Mononuclear cell (primary cell): Measurements from ENCODE around the gene MIDN. TPM values are rescaled to one million over a fixed set of nuclear protein-coding genes. Genes with fewer than 3 reads are reported as not detected.
"Not testable (repeated sequence)": the region's sequence is repeated elsewhere in the genome, so short reads cannot be mapped to it uniquely, and the experiment has no call there.

Experiments used
- H3K27me3 ChIP-seq: 2 replicates; pipeline ENCODE4 v1.6.0; 2011; ENCODE audit warnings: low read length, control low read depth; ENCODE audit not compliant: insufficient read depth
- H3K4me1 ChIP-seq: 2 replicates; pipeline ENCODE4 v1.5.1; 2011; ENCODE audit warnings: mild to moderate bottlenecking, low read length, control low read depth; ENCODE audit not compliant: insufficient read depth
- H3K4me3 ChIP-seq: 2 replicates; pipeline ENCODE4 v1.5.1; 2011; ENCODE audit warnings: mild to moderate bottlenecking, low read length, moderate library complexity
- H3K9me3 ChIP-seq: 2 replicates; pipeline ENCODE4 v1.5.1; 2011; ENCODE audit warnings: low read depth, mild to moderate bottlenecking, control low read depth, low read length
- total RNA-seq: library from RNA; depleted of rRNA; stranded (reverse); fragments of >200 nt; gene quantifications from one replicate; pipeline ENCODE4 v1.2.3, GENCODE V29; 2012

MIDN gene
- total RNA-seq, 1 donor, result 67.0 TPM

GRCh38 chr19:1302533-1303239 lies 54.3 kb downstream of the MIDN start:
- Histone ChIP-seq H3K27me3 (no peaks in the 10 kb centered on the region), H3K9me3 (no peaks in the 10 kb centered on the region), H3K4me3 (no peak overlapping the region), H3K4me1 (no peaks in the 10 kb centered on the region)

GRCh38 chr19:1304197-1304924 lies 56.0 kb downstream of the MIDN start:
- Histone ChIP-seq H3K9me3 (no peaks in the 10 kb centered on the region), H3K4me1 (no peaks in the 10 kb centered on the region), H3K27me3 (no peaks in the 10 kb centered on the region), H3K4me3 (no peak overlapping the region)

- not testable (repeated sequence) for H3K4me3 ChIP-seq, H3K9me3 ChIP-seq, H3K27me3 ChIP-seq, H3K4me1 ChIP-seq
Measured at GRCh38 chr19:1305354-1305753, 57.0 kb downstream of the MIDN start.

- Histone ChIP-seq H3K4me1 (no peaks in the 10 kb centered on the region), H3K9me3 (no peaks in the 10 kb centered on the region), H3K27me3 (no peaks in the 10 kb centered on the region), H3K4me3 (no peak overlapping the region)
Measured at GRCh38 chr19:1307320-1307719, 58.9 kb downstream of the MIDN start.

- no peak overlapping the region for H3K4me3 ChIP-seq
Measured at GRCh38 chr19:1307755-1308303, 59.4 kb downstream of the MIDN start.

GRCh38 chr19:1308718-1309117 lies 60.3 kb downstream of the MIDN start:
- no peak overlapping the region for H3K4me3 ChIP-seq
- H3K9me3 ChIP-seq, result no peaks in the 10 kb centered on the region
- H3K27me3 ChIP-seq, result no peaks in the 10 kb centered on the region
- H3K4me1 ChIP-seq, result no peaks in the 10 kb centered on the region

More at GRCh38 chr19:1307755-1308303, 59.4 kb downstream of the MIDN start:
- H3K27me3 ChIP-seq, result no peaks in the 10 kb centered on the region
- no peaks in the 10 kb centered on the region for H3K4me1 ChIP-seq
- H3K9me3 ChIP-seq, result no peaks in the 10 kb centered on the region

Other genes starting within 250 kb of the MIDN start
- 0.21 TPM for gene GRIN3B, start 248.2 kb upstream of the MIDN start, total RNA-seq
- gene TMEM259, start 227.5 kb upstream of the MIDN start, total RNA-seq, result 83.0 TPM
- gene RNU6-2, start 227.1 kb upstream of the MIDN start, total RNA-seq, result not detected
- 152 TPM for gene CNN2, start 222.0 kb upstream of the MIDN start, total RNA-seq
- gene ABCA7, start 208.5 kb upstream of the MIDN start, total RNA-seq, result 28.2 TPM
- 261 TPM for gene ARHGAP45, start 181.4 kb upstream of the MIDN start, total RNA-seq
- gene POLR2E, start 153.2 kb upstream of the MIDN start, total RNA-seq, result 48.9 TPM
- gene GPX4, start 144.6 kb upstream of the MIDN start, total RNA-seq, result 162 TPM
- 53.8 TPM for gene SBNO2, start 74.3 kb upstream of the MIDN start, total RNA-seq
- gene STK11, start 42.8 kb upstream of the MIDN start, total RNA-seq, result 36.7 TPM
- gene CBARP, start 10.6 kb upstream of the MIDN start, total RNA-seq, result not detected
- 10.4 TPM for gene ATP5F1D, start 6.8 kb upstream of the MIDN start, total RNA-seq
- 455 TPM for gene CIRBP, start 20.7 kb downstream of the MIDN start, total RNA-seq
- 16.3 TPM for gene FAM174C, start 26.9 kb downstream of the MIDN start, total RNA-seq
- not detected for gene EFNA2, start 37.3 kb downstream of the MIDN start, total RNA-seq
- gene NDUFS7, start 135.3 kb downstream of the MIDN start, total RNA-seq, result 21.1 TPM
- gene GAMT, start 153.0 kb downstream of the MIDN start, total RNA-seq, result 6.7 TPM
- 63.0 TPM for gene DAZAP1, start 159.0 kb downstream of the MIDN start, total RNA-seq
- gene RPS15, start 189.8 kb downstream of the MIDN start, total RNA-seq, result 1,183 TPM
- 0.10 TPM for gene APC2, start 201.5 kb downstream of the MIDN start, total RNA-seq
- gene C19orf25, start 230.6 kb downstream of the MIDN start, total RNA-seq, result 11.4 TPM
- 1.2 TPM for gene PCSK4, start 241.8 kb downstream of the MIDN start, total RNA-seq
- 2.1 TPM for gene REEP6, start 242.6 kb downstream of the MIDN start, total RNA-seq